HG03558 (cell line): Measurements from ENCODE around the gene TENM3.

ENCODE experiments used
- ATAC-seq: cut with Tn5 transposase; IDR thresholded peaks from one replicate; pipeline ENCODE4 v1.9.1; 2021; ENCODE audit warnings: moderate number of reproducible peaks; ENCODE audit not compliant: unreplicated experiment; ENCODE audit errors: extremely low read depth

TENM3 gene

GRCh38 chr4:182840108-182840507 is 596.9 kb downstream of the TENM3 start:
- ATAC-seq: no peak

- no peak for ATAC-seq
These were observed 599.0 kb downstream of the TENM3 start for GRCh38 chr4:182842104-182842600.

GRCh38 chr4:182842759-182843390 is 599.7 kb downstream of the TENM3 start:
- ATAC-seq: no peak

- ATAC-seq: no peak
These were observed 600.7 kb downstream of the TENM3 start for GRCh38 chr4:182843808-182844325.

GRCh38 chr4:182845618-182846017 is 602.4 kb downstream of the TENM3 start:
- no peak for ATAC-seq

- ATAC-seq: no peak
These were observed 602.8 kb downstream of the TENM3 start for GRCh38 chr4:182846036-182846435.

GRCh38 chr4:182847576-182848450 is 604.6 kb downstream of the TENM3 start:
- ATAC-seq: no peak

- ATAC-seq: no peak
These were observed 605.5 kb downstream of the TENM3 start for GRCh38 chr4:182848685-182849084.
